Measurements from ENCODE around the gene SRL. TPM values are rescaled to one million over a fixed set of nuclear protein-coding genes. Genes with fewer than 3 reads are reported as not detected.

The SRL gene
- total and polyA plus RNA-seq, 2 of the 13 experiments (the other 11 are each of a cell fraction or from before 2014, with no cell fraction given): 0.05 TPM; not detected in 1

- TF ChIP-seq ZNF704 (CRISPR knock-in tag; IDR thresholded peaks at IDR 0.05; ENCODE audit: borderline replicate concordance): no peak
- no peak for TF ChIP-seq POLR2AphosphoS2 (IDR thresholded peaks at IDR 0.05; ENCODE audit: low read depth, low read length)
- no peak for TF ChIP-seq ZNF230 (CRISPR knock-in tag; IDR thresholded peaks at IDR 0.05)
- no peak for TF ChIP-seq ZNF253 (CRISPR knock-in tag; IDR thresholded peaks at IDR 0.05; ENCODE audit: borderline replicate concordance)
- no peak for TF ChIP-seq IKZF4 (CRISPR knock-in tag; IDR thresholded peaks at IDR 0.05; ENCODE audit: borderline replicate concordance, low read depth, not compliant biosample characterization)
- TF ChIP-seq TBX3 (IDR thresholded peaks at IDR 0.05; ENCODE audit: borderline replicate concordance): no peak
- TF ChIP-seq RARA (CRISPR knock-in tag; IDR thresholded peaks at IDR 0.05): no peak
- no peak for TF ChIP-seq ZMAT5 (CRISPR knock-in tag; IDR thresholded peaks at IDR 0.05; ENCODE audit: borderline replicate concordance, low read depth)
- TF ChIP-seq GATAD2A (CRISPR knock-in tag; IDR thresholded peaks at IDR 0.05): no peak
- TF ChIP-seq SRSF1 (optimal IDR thresholded peaks at IDR 0.05; ENCODE audit: low read depth, low read length): no peak
- no peak for TF ChIP-seq ZNF660 (CRISPR knock-in tag; IDR thresholded peaks at IDR 0.05; ENCODE audit: borderline replicate concordance, low read depth)
- no peak for TF ChIP-seq ZNF142 (CRISPR knock-in tag; IDR thresholded peaks at IDR 0.05)
- TF ChIP-seq ZNF567 (CRISPR knock-in tag; IDR thresholded peaks at IDR 0.05; ENCODE audit: borderline replicate concordance): no peak
- no peak for TF ChIP-seq ZNF232 (CRISPR knock-in tag; IDR thresholded peaks at IDR 0.05; ENCODE audit: borderline replicate concordance)
- TF ChIP-seq ZXDC (CRISPR knock-in tag; IDR thresholded peaks at IDR 0.05): no peak
- TF ChIP-seq PHF20 (CRISPR knock-in tag; IDR thresholded peaks at IDR 0.05): no peak
Observed at GRCh38 chr16:4261557-4262172, 19.8 kb upstream of the SRL start (continued).

Data from HepG2 (cell line).